Left ventricle myocardium inferior (tissue), 1 donor: ENCODE measurements around the gene POLR1G. TPM values are rescaled to one million over a fixed set of nuclear protein-coding genes. Genes with fewer than 3 reads are reported as not detected.
A peak's percentile ranks its signal among the peaks of the same experiment; 100 is the strongest.

ENCODE experiments used
- DNase-seq: peaks from one replicate; pipeline ENCODE4 v3.0.0-alpha.2; 2020
- H3K27ac ChIP-seq: fragments of 200-600 bp; replicated peaks from 2 replicates; pipeline ENCODE4 v1.8.0; 2021
- H3K27me3 ChIP-seq: fragments of 200-600 bp; 2 replicates; pipeline ENCODE4 v1.8.0; 2021; ENCODE audit warnings: low read depth
- H3K36me3 ChIP-seq: fragments of 200-600 bp; 2 replicates; pipeline ENCODE4 v1.8.0; 2021
- H3K4me1 ChIP-seq: fragments of 200-600 bp; 2 replicates; pipeline ENCODE4 v1.8.0; 2021
- H3K4me3 ChIP-seq: fragments of 200-600 bp; 2 replicates; pipeline ENCODE4 v1.8.0; 2021; ENCODE audit warnings: mild to moderate bottlenecking, moderate library complexity
- H3K9me3 ChIP-seq: fragments of 200-600 bp; replicated peaks from 2 replicates; pipeline ENCODE4 v1.8.0; 2021
- intact Hi-C: fragments of 100-400 bp; cut with micrococcal nuclease; formaldehyde crosslinking; loops from one replicate; pipeline ENCODE4 v1.11.0; 2022
- long read RNA-seq: library from polyadenylated mRNA; unstranded; transcript quantifications from one replicate; pipeline ENCODE4 v2.0.0, GENCODE V29; 2021
- total RNA-seq: library from RNA; stranded (reverse); fragmentation: NEBNext Ultra II Directional; extraction: Animal tissue kit (Norgen Biotek cat#: 25700); gene quantifications from one replicate; pipeline ENCODE4 v1.2.1, GENCODE V29; 2021
- TF ChIP-seq, protein P1 (sequence below): fragments of 200-600 bp; IDR thresholded peaks from 2 replicates; pipeline ENCODE4 v1.8.0; 2021; ENCODE audit warnings: antibody characterized with exemption, mild to moderate bottlenecking, borderline replicate concordance
- donor health status: DM: no; HTN: yes; CAD: no; lungs with severe emphysema.

The POLR1G gene, protein sequence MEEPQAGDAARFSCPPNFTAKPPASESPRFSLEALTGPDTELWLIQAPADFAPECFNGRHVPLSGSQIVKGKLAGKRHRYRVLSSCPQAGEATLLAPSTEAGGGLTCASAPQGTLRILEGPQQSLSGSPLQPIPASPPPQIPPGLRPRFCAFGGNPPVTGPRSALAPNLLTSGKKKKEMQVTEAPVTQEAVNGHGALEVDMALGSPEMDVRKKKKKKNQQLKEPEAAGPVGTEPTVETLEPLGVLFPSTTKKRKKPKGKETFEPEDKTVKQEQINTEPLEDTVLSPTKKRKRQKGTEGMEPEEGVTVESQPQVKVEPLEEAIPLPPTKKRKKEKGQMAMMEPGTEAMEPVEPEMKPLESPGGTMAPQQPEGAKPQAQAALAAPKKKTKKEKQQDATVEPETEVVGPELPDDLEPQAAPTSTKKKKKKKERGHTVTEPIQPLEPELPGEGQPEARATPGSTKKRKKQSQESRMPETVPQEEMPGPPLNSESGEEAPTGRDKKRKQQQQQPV
- 5.2 TPM for total RNA-seq
- long read RNA-seq, transcript CD3EAP-201 (3 exons, 3,286 nt): major isoform, 8 of 21 reads
- long read RNA-seq, partial matches to known transcripts: 4 of 21 reads
- long read RNA-seq, other reads (novel, unspliced or antisense): 4 of 21 reads

DNA sequence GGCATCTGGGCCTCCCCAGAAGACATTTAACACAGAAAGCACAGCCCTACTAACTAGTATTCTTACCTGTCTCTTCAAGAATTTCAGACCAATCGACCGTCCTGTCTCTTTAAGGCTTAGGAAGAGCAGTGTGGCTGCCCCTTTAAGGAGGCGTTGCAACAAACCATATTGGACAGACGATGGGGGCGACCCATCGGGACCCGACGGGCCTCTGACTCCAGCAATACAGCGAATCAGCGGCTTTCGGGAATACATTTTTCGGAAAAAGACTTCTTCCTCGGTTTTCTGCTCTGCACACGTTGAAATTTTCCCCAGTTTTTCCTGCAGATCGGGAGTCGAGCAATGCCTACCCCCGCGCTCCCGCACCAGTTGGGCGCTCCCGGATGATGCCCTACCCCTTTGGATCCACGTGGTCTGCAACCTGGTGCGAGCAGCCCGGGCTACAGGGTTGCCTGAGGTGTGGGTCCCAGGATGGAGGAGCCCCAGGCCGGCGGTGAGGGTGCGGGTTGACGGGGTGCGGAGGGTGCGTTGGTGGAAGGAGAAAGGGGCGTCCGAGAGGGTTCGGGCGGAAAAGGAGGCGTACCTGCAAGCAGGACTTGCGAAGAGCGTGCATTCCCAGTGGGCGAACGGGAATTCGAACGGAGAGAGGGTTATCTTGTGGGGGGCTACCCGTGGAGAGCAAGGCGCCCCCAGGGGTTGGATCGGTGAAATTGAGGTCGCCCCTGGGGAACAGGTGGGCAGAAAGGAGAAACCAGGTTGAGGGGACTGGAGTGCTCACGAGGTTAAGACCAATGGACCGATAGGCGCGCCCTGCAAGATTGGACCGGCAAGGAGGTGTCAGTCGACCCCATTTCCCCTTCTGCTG is at the start of gene POLR1G:
Gene POLR1G (plus strand): TSS at position 419 of the 865 bp plus-strand sequence. CDS start 53 bp downstream, at position 472.
- TF ChIP-seq, protein P1, sequence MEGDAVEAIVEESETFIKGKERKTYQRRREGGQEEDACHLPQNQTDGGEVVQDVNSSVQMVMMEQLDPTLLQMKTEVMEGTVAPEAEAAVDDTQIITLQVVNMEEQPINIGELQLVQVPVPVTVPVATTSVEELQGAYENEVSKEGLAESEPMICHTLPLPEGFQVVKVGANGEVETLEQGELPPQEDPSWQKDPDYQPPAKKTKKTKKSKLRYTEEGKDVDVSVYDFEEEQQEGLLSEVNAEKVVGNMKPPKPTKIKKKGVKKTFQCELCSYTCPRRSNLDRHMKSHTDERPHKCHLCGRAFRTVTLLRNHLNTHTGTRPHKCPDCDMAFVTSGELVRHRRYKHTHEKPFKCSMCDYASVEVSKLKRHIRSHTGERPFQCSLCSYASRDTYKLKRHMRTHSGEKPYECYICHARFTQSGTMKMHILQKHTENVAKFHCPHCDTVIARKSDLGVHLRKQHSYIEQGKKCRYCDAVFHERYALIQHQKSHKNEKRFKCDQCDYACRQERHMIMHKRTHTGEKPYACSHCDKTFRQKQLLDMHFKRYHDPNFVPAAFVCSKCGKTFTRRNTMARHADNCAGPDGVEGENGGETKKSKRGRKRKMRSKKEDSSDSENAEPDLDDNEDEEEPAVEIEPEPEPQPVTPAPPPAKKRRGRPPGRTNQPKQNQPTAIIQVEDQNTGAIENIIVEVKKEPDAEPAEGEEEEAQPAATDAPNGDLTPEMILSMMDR: no peak
- peak; percentile 79 for DNase-seq

DNA sequence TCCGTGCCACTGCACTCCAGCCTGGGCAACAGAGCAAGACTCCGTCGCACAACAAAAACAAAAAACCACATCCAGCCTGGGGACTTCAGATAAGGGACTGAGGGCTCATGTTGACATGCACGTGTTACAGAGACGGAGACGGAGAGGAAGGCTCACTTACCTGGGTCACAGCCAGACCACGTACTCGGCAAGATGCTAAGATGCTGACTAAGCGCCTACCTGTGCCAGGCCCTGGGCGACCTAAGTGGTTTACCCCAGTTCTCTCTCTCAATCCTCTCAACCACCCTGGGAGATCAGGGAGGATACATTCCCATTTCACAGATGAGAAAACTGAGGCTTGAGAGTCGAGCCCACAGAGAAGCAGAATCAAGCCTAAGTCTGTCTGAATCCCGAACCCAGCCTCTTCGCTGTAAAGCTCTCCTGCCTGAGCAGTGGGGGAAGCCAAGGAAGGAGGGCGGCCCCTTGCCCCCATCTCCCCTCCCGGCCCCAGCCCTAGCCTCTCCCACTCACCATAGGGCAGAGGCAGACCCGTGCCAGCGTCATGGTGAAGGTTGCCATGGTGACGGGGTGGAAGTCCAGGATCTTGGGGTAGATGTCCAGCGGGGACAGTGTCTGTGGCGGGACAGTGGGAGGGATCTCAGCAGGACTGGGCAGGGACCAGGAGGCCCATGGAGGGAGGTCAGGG is 49.5 kb upstream of the POLR1G start:
- no peaks in the 10 kb centered on the region for H3K4me1 ChIP-seq
- H3K27me3 ChIP-seq: no peaks in the 10 kb centered on the region
- H3K27ac ChIP-seq: no peak overlapping the region
- no peak overlapping the region for H3K4me3 ChIP-seq
- H3K36me3 ChIP-seq: peaks cover 61% of the 10 kb centered on the region
- intact Hi-C loops: no loop called here
- no peaks in the 10 kb centered on the region for H3K9me3 ChIP-seq
- TF ChIP-seq, protein P1: no peak
- no peak for DNase-seq

More for the DNA sequence above, at the start of gene POLR1G:
- Histone ChIP-seq H3K27me3 (no peaks in the 10 kb centered on the region), H3K4me1 (peaks cover 62% of the 10 kb centered on the region), H3K4me3 (peak within 1 kb of the TSS; percentile 88), H3K9me3 (no peaks in the 10 kb centered on the region), H3K27ac (peak within 1 kb of the TSS; percentile 97), H3K36me3 (no peaks in the 10 kb centered on the region)
- intact Hi-C loops: no loop called here

DNA sequence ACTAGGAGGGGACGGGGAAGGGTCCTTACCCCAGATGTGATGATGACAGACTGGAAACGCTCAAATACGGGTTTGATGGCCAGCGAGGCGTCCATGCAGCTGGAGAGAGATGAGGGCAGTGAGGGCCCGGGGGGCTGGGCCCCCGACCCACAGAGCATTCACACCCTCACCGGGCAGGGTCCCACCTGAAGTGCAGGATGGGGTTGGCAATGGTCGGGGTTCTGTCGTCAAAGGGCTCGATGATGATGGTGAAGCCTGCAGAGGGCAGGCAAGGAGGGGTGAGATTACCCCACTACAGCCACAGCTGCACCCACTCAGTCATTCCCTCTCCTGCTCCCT is 49.0 kb upstream of the POLR1G start:
- Histone ChIP-seq H3K36me3 (peaks cover 62% of the 10 kb centered on the region), H3K9me3 (no peaks in the 10 kb centered on the region), H3K4me3 (no peak overlapping the region), H3K27me3 (no peaks in the 10 kb centered on the region), H3K27ac (no peak overlapping the region), H3K4me1 (no peaks in the 10 kb centered on the region)
- intact Hi-C loops: no loop called here
- TF ChIP-seq, protein P1: no peak
- no peak for DNase-seq

DNA sequence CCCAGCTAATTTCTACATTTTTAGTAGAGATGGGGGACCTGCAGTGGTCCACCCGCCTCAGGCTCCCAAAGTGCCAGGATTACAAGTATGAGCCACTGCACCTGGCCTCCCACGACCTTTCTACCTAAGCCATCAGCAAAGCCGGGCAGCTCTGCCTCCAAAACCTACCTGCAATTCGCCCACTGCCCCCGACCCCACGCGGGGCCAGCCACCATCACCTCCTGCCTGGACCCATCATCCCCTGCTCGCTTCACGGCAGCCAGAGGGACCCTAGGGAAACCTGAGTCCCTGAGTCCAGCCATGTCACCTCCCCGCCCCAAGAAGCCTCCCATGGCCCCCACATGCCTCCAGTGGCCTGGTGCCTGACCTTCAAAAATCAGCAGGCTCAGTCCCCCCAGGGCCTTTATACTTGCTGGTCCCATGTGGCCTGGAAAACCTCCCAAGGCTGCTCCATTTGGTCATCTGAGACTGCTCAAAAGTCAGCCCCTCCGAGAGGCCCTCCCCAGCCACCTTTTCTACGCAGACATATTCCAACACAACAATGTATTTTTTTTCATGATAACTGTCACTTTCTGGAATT is 48.1 kb upstream of the POLR1G start:
- Histone ChIP-seq H3K27ac (no peak overlapping the region), H3K36me3 (peaks cover 61% of the 10 kb centered on the region), H3K4me3 (no peak overlapping the region), H3K27me3 (no peaks in the 10 kb centered on the region), H3K4me1 (no peaks in the 10 kb centered on the region), H3K9me3 (no peaks in the 10 kb centered on the region)
- intact Hi-C loops: no loop called here
- TF ChIP-seq, protein P1: no peak
- no peak for DNase-seq

DNA sequence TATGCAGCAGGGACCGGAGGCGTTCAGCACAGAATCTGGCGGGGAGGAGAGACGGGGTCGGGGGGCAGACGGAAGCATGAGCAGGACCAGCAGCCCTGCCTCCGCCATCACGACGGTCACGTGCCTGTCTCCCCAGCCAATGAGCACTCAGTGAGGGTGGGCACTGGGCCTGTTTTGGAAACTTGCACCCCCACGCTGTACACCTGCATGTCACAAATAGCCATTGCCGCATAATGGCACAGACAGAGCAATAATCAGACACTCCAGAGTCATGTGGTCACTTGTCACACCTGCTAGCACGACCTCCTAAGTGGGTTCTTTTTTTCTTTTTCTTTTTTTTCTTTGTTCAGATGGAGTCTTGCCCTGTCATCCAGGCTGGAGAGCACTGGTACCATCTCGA is 44.8 kb upstream of the POLR1G start:
- DNase-seq: no peak
- Histone ChIP-seq H3K9me3 (no peaks in the 10 kb centered on the region), H3K4me1 (no peaks in the 10 kb centered on the region), H3K27ac (no peak overlapping the region), H3K27me3 (no peaks in the 10 kb centered on the region), H3K4me3 (no peak overlapping the region), H3K36me3 (peaks cover 52% of the 10 kb centered on the region)
- intact Hi-C loops: no loop called here
- TF ChIP-seq, protein P1: no peak
